T-helper 2 cell treated with Interferon-gamma antibody and Interleukin-4, amounts not matched to agents 5 μg/mL and 100 μg/mL, for 36 hours (primary cell): Measurements from ENCODE around the gene CDC42EP1.
"Not testable (repeated sequence)": the region's sequence is repeated elsewhere in the genome, so short reads cannot be mapped to it uniquely, and the experiment has no call there.

Experiments used
- DNase-seq: peaks from one replicate; pipeline ENCODE4 v3.0.0; 2021; ENCODE audit warnings: low spot score
- H3K27ac Mint-ChIP-seq: one replicate; pipeline ENCODE4 v1.8.0; 2021; ENCODE audit warnings: mild to moderate bottlenecking, mixed read lengths
- H3K27me3 Mint-ChIP-seq: one replicate; pipeline ENCODE4 v1.8.0; 2021; ENCODE audit warnings: low read depth, mixed read lengths
- H3K36me3 Mint-ChIP-seq: one replicate; pipeline ENCODE4 v1.8.0; 2021; ENCODE audit warnings: low read depth, mixed read lengths
- H3K4me1 Mint-ChIP-seq: one replicate; pipeline ENCODE4 v1.8.0; 2021; ENCODE audit warnings: low read depth, mixed read lengths
- H3K4me3 Mint-ChIP-seq: one replicate; pipeline ENCODE4 v1.8.0; 2022; ENCODE audit warnings: mild to moderate bottlenecking, moderate library complexity, mixed read lengths
- H3K9me3 Mint-ChIP-seq: one replicate; pipeline ENCODE4 v1.8.0; 2021; ENCODE audit warnings: mixed read lengths

The CDC42EP1 gene

DNA sequence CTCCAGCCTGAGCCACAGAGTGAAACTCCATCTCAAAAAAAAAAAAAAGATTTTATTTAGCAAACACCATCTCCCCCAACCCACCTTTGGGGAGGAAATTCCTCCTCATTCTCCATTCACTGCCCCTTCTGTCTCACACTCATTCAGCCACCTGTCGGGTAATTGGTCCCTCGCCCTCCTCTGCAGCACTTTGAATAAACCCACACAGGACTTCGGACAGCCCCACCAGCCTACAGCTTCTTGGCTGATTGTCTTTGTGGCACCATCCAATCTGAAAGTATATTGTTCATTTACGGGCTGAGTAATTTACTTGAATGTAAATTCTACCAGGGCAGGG lies 40.9 kb downstream of the CDC42EP1 start:
- Mint-ChIP-seq H3K27me3 (peaks cover 7% of the 10 kb centered on the region), H3K4me3 (no peak overlapping the region), H3K9me3 (no peaks in the 10 kb centered on the region), H3K27ac (no peak overlapping the region), H3K4me1 (peaks cover 17% of the 10 kb centered on the region), H3K36me3 (no peaks in the 10 kb centered on the region)
- DNase-seq = no peak

DNA sequence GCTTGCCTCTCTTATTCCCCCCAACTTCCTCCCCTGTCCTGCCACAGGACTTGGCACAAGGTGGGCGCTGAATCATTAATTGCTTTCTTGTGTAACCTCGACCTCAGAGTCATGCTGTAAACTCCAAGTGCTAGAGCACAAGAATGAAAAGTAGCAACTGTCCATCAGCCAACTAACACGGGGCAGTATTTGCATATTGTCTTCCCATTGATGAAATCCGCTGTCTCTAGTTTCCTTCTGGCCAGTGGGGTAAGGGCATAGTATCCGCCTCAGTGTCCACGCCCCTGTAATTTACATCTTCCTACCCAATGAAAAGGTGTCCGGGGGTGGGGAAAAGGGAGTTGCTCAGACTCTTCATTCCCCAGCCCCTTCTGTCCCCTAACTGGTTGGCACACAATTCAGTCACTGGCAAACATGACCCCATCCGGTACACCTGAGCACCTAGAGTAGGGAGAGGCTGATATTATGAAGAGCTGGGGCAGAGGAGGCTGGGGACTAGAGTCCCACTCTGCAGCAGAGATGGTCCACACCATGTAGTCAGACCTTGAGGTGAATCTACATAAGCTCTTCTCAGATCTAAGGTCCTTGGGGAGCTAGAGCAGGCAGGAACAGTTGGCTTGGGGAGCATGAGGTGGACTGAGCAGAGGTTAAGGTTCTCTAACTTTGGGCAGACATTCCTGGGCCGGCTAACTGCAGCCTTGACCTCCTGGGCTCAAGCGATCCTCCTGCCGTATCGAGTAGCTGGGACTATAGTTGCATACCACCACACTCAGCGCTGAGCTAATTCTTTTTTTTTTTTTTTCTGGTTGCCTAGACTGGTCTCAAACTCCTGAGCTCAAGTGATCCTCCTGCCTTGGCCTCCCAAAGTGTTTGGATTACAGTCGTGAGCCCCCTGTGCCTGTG lies 41.5 kb downstream of the CDC42EP1 start:
- Mint-ChIP-seq H3K27me3 (peaks cover 7% of the 10 kb centered on the region), H3K9me3 (no peaks in the 10 kb centered on the region), H3K4me1 (peaks cover 17% of the 10 kb centered on the region), H3K36me3 (no peaks in the 10 kb centered on the region), H3K4me3 (no peak overlapping the region), H3K27ac (no peak overlapping the region)
- no peak for DNase-seq

DNA sequence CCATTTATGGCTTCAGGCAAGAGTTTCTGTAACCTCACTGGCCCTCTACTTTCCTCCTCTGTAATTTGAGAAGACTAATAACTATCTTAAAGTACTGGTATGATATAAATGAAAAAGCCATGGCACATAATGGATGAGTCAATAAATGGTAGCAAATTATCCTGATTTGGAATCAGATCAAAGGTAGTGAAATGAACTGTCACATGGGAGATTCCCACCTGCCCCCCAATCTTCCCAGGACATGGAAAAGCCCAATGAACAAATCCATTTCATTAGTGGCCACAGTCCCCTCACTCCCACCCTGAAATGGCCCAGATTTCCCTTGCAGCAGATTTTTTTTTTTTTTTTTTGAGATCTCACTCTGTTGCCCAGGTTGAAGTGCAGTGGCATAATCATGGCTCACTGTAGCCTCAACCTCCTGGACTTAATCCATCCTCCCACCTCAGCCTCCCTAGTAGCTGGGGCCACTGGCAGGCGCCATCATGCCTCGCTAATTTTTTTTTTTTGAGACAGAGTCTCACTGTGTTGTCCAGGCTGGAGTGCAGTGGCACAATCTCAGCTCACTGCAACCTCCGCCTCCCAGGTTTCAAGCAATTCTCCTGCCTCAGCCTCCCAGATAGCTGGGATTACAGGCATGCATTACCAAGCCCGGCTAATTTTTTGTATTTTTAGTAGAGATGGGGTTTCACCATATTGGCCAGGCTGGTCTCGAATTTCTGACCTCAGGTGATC lies 42.4 kb downstream of the CDC42EP1 start:
- not testable (repeated sequence) for H3K9me3 Mint-ChIP-seq, DNase-seq, H3K36me3 Mint-ChIP-seq, H3K27me3 Mint-ChIP-seq, H3K4me3 Mint-ChIP-seq, H3K27ac Mint-ChIP-seq
- H3K4me1 Mint-ChIP-seq = peaks cover 22% of the 10 kb centered on the region

- Mint-ChIP-seq H3K9me3 (no peaks in the 10 kb centered on the region), H3K27me3 (peaks cover 7% of the 10 kb centered on the region), H3K27ac (no peak overlapping the region), H3K4me1 (peaks cover 28% of the 10 kb centered on the region), H3K36me3 (no peaks in the 10 kb centered on the region), H3K4me3 (no peak overlapping the region)
- no peak for DNase-seq
Observed at GRCh38 chr22:37604074-37604473, 43.8 kb downstream of the CDC42EP1 start.

GRCh38 chr22:37604875-37605274 lies 44.6 kb downstream of the CDC42EP1 start:
- DNase-seq = peak; percentile 46
- Mint-ChIP-seq H3K27me3 (peaks cover 7% of the 10 kb centered on the region), H3K36me3 (no peaks in the 10 kb centered on the region), H3K4me3 (peak overlapping the region; percentile 59), H3K27ac (peak overlapping the region; percentile 77), H3K4me1 (peaks cover 33% of the 10 kb centered on the region), H3K9me3 (no peaks in the 10 kb centered on the region)

DNA sequence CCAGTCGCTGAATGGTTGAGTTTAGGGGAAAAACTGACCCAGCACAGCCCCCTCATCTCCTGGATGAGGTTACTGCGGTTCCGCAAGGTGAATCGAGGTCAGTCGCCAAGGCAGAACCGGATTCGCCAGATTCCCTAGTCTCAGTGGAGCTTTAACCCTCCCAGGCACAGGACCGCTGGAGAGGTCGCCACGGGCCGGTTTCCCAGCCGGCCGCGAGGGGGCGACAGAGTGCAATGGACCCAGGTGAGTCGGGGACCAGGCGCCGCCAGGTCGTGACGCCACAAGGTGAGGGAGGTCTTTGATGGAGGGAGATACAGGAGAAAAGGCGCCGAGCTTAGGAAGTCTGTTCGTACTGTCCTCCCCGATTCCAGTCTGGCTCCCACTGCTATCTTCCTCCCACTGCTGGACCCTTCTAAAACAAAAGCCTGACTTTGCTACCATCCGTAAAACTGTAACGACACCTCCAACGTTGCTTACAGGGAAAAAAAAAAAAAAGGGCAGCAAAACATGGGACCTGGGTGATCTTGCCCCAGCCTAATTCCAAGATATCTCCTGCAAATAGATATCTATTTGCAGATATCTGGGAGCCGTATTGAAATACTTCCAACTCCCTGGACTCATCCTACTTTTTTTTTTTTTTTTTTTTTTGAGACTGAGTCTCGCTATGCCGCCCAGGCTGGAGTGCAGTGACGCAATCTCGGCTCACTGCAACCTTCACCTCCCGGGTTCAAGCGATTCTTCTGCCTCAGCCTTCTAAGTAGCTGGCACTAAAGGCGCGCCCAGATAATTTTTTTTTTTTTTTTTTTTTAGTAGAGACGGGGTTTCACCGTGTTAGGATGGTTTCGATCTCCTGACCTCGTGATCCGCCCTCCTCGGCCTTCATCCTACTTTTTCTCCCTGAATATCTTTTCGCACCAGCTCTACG lies 47.0 kb downstream of the CDC42EP1 start:
- Mint-ChIP-seq H3K27ac (peak overlapping the region; percentile 98), H3K4me1 (peaks cover 39% of the 10 kb centered on the region), H3K36me3 (no peaks in the 10 kb centered on the region), H3K4me3 (peak overlapping the region; percentile 82), H3K9me3 (no peaks in the 10 kb centered on the region), H3K27me3 (peaks cover 7% of the 10 kb centered on the region)
- peak; percentile 87 for DNase-seq

DNA sequence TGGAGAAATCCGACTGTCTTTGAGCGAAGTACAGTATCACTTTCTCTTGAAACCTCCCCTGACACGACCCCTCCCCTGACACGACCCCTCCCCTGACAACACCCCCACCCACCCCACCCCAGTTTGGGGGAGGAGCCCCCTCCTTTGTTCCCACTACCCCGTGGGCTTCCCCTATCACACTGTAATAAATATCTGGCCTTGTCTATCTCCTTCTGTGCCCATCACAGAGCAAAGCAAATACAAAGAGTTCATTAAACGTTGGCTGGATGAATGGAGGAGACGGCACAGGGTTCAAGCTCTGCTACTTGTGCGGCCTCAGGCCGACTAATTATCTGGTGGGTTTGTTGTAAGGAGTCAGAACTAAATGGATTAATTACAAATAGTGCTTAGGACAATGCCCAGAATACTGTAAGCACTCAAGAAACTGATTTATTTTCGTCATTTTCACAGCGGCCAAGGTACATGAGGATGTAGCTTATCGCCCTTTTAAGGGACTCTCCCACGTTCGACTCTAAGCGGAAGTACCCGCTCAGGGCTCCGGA lies 47.7 kb downstream of the CDC42EP1 start:
- Mint-ChIP-seq H3K36me3 (no peaks in the 10 kb centered on the region), H3K27ac (peak overlapping the region; percentile 98), H3K27me3 (peaks cover 2% of the 10 kb centered on the region), H3K9me3 (no peaks in the 10 kb centered on the region), H3K4me3 (peak overlapping the region; percentile 82), H3K4me1 (peaks cover 39% of the 10 kb centered on the region)
- no peak for DNase-seq

- peaks cover 2% of the 10 kb centered on the region for H3K36me3 Mint-ChIP-seq
- H3K27me3 Mint-ChIP-seq = peaks cover 2% of the 10 kb centered on the region
- peak; percentile 99 for DNase-seq
- H3K4me3 Mint-ChIP-seq = peak within 1 kb of the TSS; percentile 90
- no peaks in the 10 kb centered on the region for H3K9me3 Mint-ChIP-seq
- peak within 1 kb of the TSS; percentile 98 for H3K27ac Mint-ChIP-seq
- peaks cover 39% of the 10 kb centered on the region for H3K4me1 Mint-ChIP-seq
Observed at GRCh38 chr22:37608477-37609239, 48.4 kb downstream of the CDC42EP1 start, which contains the start of gene GGA1. TSS of gene GGA1 (plus strand) at chr22:37608834. CDS start at chr22:37608861, 27 bp downstream.

GRCh38 chr22:37609240-37610152 lies 49.2 kb downstream of the CDC42EP1 start:
- H3K36me3 Mint-ChIP-seq = peaks cover 3% of the 10 kb centered on the region
- H3K4me1 Mint-ChIP-seq = peaks cover 35% of the 10 kb centered on the region
- peaks cover 2% of the 10 kb centered on the region for H3K27me3 Mint-ChIP-seq
- peak overlapping the region; percentile 90 for H3K4me3 Mint-ChIP-seq
- DNase-seq = no peak
- peak overlapping the region; percentile 86 for H3K27ac Mint-ChIP-seq
- no peaks in the 10 kb centered on the region for H3K9me3 Mint-ChIP-seq

GRCh38 chr22:37610153-37610475 lies 49.8 kb downstream of the CDC42EP1 start:
- Mint-ChIP-seq H3K4me1 (peaks cover 31% of the 10 kb centered on the region), H3K27ac (peak overlapping the region; percentile 86), H3K4me3 (peak overlapping the region; percentile 90)
- DNase-seq, H3K9me3 Mint-ChIP-seq, H3K36me3 Mint-ChIP-seq, H3K27me3 Mint-ChIP-seq: not testable (repeated sequence)

DNA sequence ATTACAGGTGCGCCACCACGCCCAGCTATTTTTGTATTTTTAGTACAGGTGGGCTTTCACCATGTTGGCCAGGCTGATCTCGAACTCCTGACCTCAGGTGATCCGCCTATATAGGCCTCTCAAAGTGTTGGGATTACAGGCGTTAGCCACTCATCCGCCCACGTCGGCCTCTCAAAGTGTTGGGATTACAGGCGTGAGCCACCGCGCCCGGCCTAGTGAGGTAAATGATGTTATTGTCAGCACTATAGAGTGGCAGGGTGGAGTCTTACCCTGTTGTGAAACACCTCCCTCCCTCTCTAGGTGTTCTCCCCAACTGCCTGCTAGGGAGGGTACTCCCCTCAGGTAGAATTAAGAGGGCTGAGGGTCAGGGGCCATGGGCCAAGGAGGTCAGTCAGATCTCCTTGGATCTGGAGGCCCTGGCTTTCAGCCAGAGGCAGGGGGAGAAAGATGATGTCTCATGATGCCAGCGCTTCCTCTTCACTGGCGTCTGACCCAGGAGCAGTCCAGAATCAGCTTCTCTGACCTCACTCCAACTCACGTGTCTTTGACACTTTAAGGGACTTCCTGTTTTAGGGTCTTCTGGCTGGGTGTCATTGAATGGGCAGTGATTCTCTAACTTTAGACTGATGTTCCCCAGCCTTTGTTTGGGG lies 50.3 kb downstream of the CDC42EP1 start:
- peak overlapping the region; percentile 90 for H3K4me3 Mint-ChIP-seq
- DNase-seq = no peak
- no peaks in the 10 kb centered on the region for H3K9me3 Mint-ChIP-seq
- H3K36me3 Mint-ChIP-seq = peaks cover 7% of the 10 kb centered on the region
- peak overlapping the region; percentile 86 for H3K27ac Mint-ChIP-seq
- no peaks in the 10 kb centered on the region for H3K27me3 Mint-ChIP-seq
- peaks cover 26% of the 10 kb centered on the region for H3K4me1 Mint-ChIP-seq

DNA sequence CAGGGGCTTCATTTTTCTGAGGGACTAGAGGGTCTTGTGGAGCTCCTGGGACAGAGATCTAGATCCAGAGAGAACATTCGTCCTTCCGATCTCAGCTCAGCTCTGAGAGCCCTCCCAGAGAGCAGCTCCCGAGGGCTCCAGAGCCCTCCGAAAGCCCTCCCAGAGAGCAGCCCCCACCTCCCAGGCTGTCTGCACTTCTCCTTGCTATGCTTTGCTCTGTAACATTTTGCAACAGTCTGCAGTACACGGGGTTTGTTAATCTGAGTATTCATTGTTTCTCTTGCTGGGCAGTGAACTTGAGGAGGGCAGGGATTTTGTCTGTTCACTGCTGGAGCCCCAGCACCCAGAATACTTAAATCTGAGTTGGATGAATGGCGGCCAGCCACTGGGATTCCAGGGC lies 50.9 kb downstream of the CDC42EP1 start:
- Mint-ChIP-seq H3K4me1 (peaks cover 23% of the 10 kb centered on the region), H3K27ac (no peak overlapping the region), H3K4me3 (no peak overlapping the region), H3K9me3 (no peaks in the 10 kb centered on the region), H3K36me3 (peaks cover 7% of the 10 kb centered on the region), H3K27me3 (no peaks in the 10 kb centered on the region)
- DNase-seq = no peak
